Endothelial cell of umbilical vein (primary cell): Measurements from ENCODE around the gene SLC9A9. TPM values are rescaled to one million over a fixed set of nuclear protein-coding genes. Genes with fewer than 3 reads are reported as not detected.

Experiments
- BruUV-seq: library from RNA; stranded (reverse); fragments of 400-500 nt; replicated peaks from 2 replicates; lab custom pipeline; 2021; lab: Mats Ljungman, UMichigan
- CTCF ChIA-PET: fragments of 300-600, 350-600 bp; sonication (Branson Sonifier 250); formaldehyde crosslinking; loops from one replicate; lab custom pipeline; 2021; ENCODE audit warnings: antibody characterized with exemption, inconsistent platforms; lab: Charles Lee
- POLR2A ChIA-PET: fragments of 300-600, 350-600 bp; sonication (Branson Sonifier 250); formaldehyde crosslinking; loops from one replicate; lab custom pipeline; 2021; ENCODE audit warnings: antibody characterized with exemption, inconsistent platforms; lab: Charles Lee
- DNase-seq: peaks from one replicate; pipeline ENCODE4 v3.0.0-alpha.2; 2011; ENCODE audit warnings: low read depth, low spot score
- FAIRE-seq: peaks from 2 replicates; lab custom pipeline; 2011; peaks lifted over from hg19 to GRCh38; lab: Jason Lieb, UNC
- H2AFZ ChIP-seq: 2 replicates; pipeline ENCODE4 v1.6.0; 2012; ENCODE audit warnings: low read depth, low read length, control low read depth, inconsistent platforms
- H3K27ac ChIP-seq: 2 replicates; pipeline ENCODE4 v1.5.1; 2011; ENCODE audit warnings: low read depth, mild to moderate bottlenecking, control low read depth, low read length, moderate library complexity; ENCODE audit not compliant: insufficient read depth
- H3K27me3 ChIP-seq, 2 experiments: 2 replicates each; pipeline versions ENCODE4 v1.6.0 to v1.6.1; 2011; ENCODE audit warnings: low read length in 2 of 2, mixed read lengths in 1 of 2; ENCODE audit not compliant: control insufficient read depth in 2 of 2, insufficient read depth in 2 of 2
- H3K36me3 ChIP-seq, 2 experiments: 2 replicates in 1 of 2; 3 replicates in 1 of 2; pipeline ENCODE4 v1.5.1; 2011; ENCODE audit warnings: low read length in 2 of 2, mild to moderate bottlenecking in 1 of 2, moderate library complexity in 1 of 2; ENCODE audit not compliant: control insufficient read depth in 2 of 2, insufficient read depth in 2 of 2; ENCODE audit errors: extremely low read depth in 1 of 2
- H3K4me1 ChIP-seq: 3 replicates; pipeline ENCODE4 v1.5.1; 2011; ENCODE audit warnings: mild to moderate bottlenecking, low read length; ENCODE audit not compliant: control insufficient read depth, insufficient read depth; ENCODE audit errors: extremely low read depth
- H3K4me2 ChIP-seq: 2 replicates; pipeline ENCODE4 v1.6.1; 2011; ENCODE audit warnings: low read length, control low read depth, mixed read lengths; ENCODE audit not compliant: insufficient read depth
- H3K4me3 ChIP-seq, 3 experiments: fragments of 200-600 bp in 1 of 3; sonication (generic), shearing (Covaris generic) in 1 of 3; replicated peaks in 1 of 3; 2 replicates each; pipeline ENCODE4 v1.5.1; 2011 to 2016; ENCODE audit warnings: control low read depth in 3 of 3, low read length in 3 of 3, mild to moderate bottlenecking in 2 of 3, inconsistent platforms in 1 of 3, low read depth in 1 of 3, moderate library complexity in 1 of 3; ENCODE audit not compliant: insufficient read depth in 1 of 3
- H3K79me2 ChIP-seq: 2 replicates; pipeline ENCODE4 v1.6.0; 2012; ENCODE audit warnings: low read length, inconsistent platforms; ENCODE audit not compliant: control insufficient read depth, insufficient read depth
- H3K9ac ChIP-seq: replicated peaks from 2 replicates; pipeline ENCODE3; 2011; ENCODE audit warnings: low read length, control low read depth; ENCODE audit not compliant: insufficient read depth; ENCODE audit errors: extremely low read depth
- H3K9me1 ChIP-seq: replicated peaks from 3 replicates; pipeline ENCODE4 v1.6.0; 2011; ENCODE audit warnings: mild to moderate bottlenecking, low read length; ENCODE audit not compliant: control insufficient read depth, insufficient read depth; ENCODE audit errors: extremely low read depth
- H3K9me3 ChIP-seq: replicated peaks from 2 replicates; pipeline ENCODE4 v1.5.1; 2012; ENCODE audit warnings: low read length, inconsistent platforms; ENCODE audit not compliant: control insufficient read depth, insufficient read depth
- H4K20me1 ChIP-seq: replicated peaks from 2 replicates; pipeline ENCODE3; 2011; ENCODE audit warnings: mild to moderate bottlenecking, low read length; ENCODE audit not compliant: control insufficient read depth, insufficient read depth; ENCODE audit errors: extremely low read depth
- EZH2 ChIP-seq: IDR thresholded peaks from 2 replicates; pipeline ENCODE4 v1.6.1; 2012; ENCODE audit warnings: borderline replicate concordance, low read depth, mild to moderate bottlenecking, moderate library complexity, low read length, inconsistent platforms; ENCODE audit not compliant: severe bottlenecking
- FOS ChIP-seq: IDR thresholded peaks from 2 replicates; pipeline ENCODE4 v1.6.1; 2011; ENCODE audit warnings: mild to moderate bottlenecking, low read length, moderate library complexity, borderline replicate concordance; ENCODE audit not compliant: insufficient read depth
- GATA2 ChIP-seq: IDR thresholded peaks from 2 replicates; pipeline ENCODE4 v1.7.0; 2011; ENCODE audit warnings: low read depth, mild to moderate bottlenecking, moderate library complexity, mixed read lengths, low read length; ENCODE audit not compliant: insufficient read length, insufficient read depth
- JUN ChIP-seq: IDR thresholded peaks from 2 replicates; pipeline ENCODE4 v1.6.1; 2011; ENCODE audit warnings: borderline replicate concordance, low read depth; ENCODE audit not compliant: insufficient read length, insufficient read depth
- MYC ChIP-seq: IDR thresholded peaks from one replicate; pipeline ENCODE4 v1.6.1; 2011; ENCODE audit warnings: mild to moderate bottlenecking, low read depth, low read length
- POLR2A ChIP-seq: IDR thresholded peaks from 2 replicates; pipeline ENCODE4 v1.6.1; 2012; ENCODE audit warnings: low read depth, mild to moderate bottlenecking, control low read depth, low read length
- POLR2AphosphoS5 ChIP-seq: IDR thresholded peaks from 2 replicates; pipeline ENCODE4 v1.6.1; 2012; ENCODE audit warnings: low read depth, mild to moderate bottlenecking, control low read depth, low read length, moderate library complexity; ENCODE audit not compliant: insufficient read depth
- dilution Hi-C: fragments of 300-500 bp; cut with MboI; formaldehyde crosslinking; loops from one replicate; pipeline ENCODE4 v1.15.0; 2019; ENCODE audit warnings: low sequenced_read_pairs; ENCODE audit not compliant: extremely low pct_ligation_motif_present
- intact Hi-C: fragments of 100-400 bp; cut with micrococcal nuclease; formaldehyde crosslinking; loops from one replicate; pipeline ENCODE4 v1.10.0; 2022
- polyA plus RNA-seq, 4 experiments: library from polyadenylated mRNA; depleted of rRNA in 3 of 4; stranded (reverse) in 3 of 4; unstranded in 1 of 4; fragments of >200 nt; gene quantifications; 2 replicates each; pipeline versions ENCODE4 v1.2.1 to v1.2.3, GENCODE V29; 2011 to 2012; ENCODE audit warnings: missing spikeins in 1 of 4
- total RNA-seq: library from RNA; stranded (reverse); gene quantifications from 2 replicates; pipeline ENCODE4 v1.2.3, GENCODE V29; 2021
- TF ChIP-seq, protein P1 (sequence below): IDR thresholded peaks from 2 replicates; pipeline ENCODE4 v1.6.1; 2011; ENCODE audit not compliant: insufficient read depth, insufficient read length
- TF ChIP-seq, protein P2 (sequence below), 2 donors: IDR thresholded peaks; 1 replicate in 1 of 2; 2 replicates in 1 of 2; pipeline ENCODE4 v1.5.1; 2011; ENCODE audit warnings: low read length in 2 of 2, mild to moderate bottlenecking in 2 of 2, moderate library complexity in 2 of 2, control low read depth in 1 of 2, inconsistent platforms in 1 of 2, low read depth in 1 of 2; ENCODE audit not compliant: insufficient read depth in 1 of 2; ENCODE audit errors: extremely low read depth in 1 of 2

Gene SLC9A9
- total and polyA plus RNA-seq, 2 donors (not counting 3 experiments of a cell fraction or from before 2014, with no cell fraction given) = 1.5 to 1.8 TPM

DNA sequence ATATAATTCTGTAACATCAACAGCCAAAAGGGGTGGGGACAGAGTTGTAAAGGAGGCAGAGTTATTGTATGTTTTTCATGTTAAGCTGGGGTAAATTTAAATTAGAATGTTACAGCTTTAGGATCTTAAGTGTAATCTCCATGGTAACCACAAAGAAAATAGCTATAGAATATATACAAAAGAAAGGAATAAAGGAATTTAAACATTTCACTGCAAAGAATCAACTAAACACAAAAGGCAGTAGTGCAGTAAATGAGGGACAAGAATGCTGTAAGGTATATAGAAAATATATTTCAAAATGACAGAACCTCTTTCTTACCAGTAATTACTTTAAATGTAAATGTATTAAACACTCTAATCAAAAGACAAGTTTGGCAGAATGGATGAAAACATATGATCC lies 361.7 kb downstream of the SLC9A9 start:
- Histone ChIP-seq H3K9ac (no peak overlapping the region), H3K27me3 (no peaks in the 10 kb centered on the region), H3K9me3 (no peaks in the 10 kb centered on the region), H3K36me3 (no peaks in the 10 kb centered on the region), H3K4me2 (no peak overlapping the region), H3K4me3 (no peak overlapping the region), H3K4me1 (no peaks in the 10 kb centered on the region), H3K27ac (no peak overlapping the region), H3K9me1 (no peaks in the 10 kb centered on the region), H4K20me1 (no peaks in the 10 kb centered on the region), H3K79me2 (no peaks in the 10 kb centered on the region), H2AFZ (no peak overlapping the region)
- ChIA-PET POLR2A (no interaction called here), CTCF (no interaction called here)
- FAIRE-seq = no peak
- no TSS peak for BruUV-seq
- no peak for DNase-seq
- intact Hi-C loops = no loop called here
- dilution Hi-C loops = no loop called here
- TF ChIP-seq POLR2A = no peak
- TF ChIP-seq EZH2 = no peak
- TF ChIP-seq GATA2 = no peak
- TF ChIP-seq, protein P1, sequence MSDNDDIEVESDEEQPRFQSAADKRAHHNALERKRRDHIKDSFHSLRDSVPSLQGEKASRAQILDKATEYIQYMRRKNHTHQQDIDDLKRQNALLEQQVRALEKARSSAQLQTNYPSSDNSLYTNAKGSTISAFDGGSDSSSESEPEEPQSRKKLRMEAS = no peak
- TF ChIP-seq FOS = no peak
- TF ChIP-seq POLR2AphosphoS5 = no peak
- TF ChIP-seq, protein P2, sequence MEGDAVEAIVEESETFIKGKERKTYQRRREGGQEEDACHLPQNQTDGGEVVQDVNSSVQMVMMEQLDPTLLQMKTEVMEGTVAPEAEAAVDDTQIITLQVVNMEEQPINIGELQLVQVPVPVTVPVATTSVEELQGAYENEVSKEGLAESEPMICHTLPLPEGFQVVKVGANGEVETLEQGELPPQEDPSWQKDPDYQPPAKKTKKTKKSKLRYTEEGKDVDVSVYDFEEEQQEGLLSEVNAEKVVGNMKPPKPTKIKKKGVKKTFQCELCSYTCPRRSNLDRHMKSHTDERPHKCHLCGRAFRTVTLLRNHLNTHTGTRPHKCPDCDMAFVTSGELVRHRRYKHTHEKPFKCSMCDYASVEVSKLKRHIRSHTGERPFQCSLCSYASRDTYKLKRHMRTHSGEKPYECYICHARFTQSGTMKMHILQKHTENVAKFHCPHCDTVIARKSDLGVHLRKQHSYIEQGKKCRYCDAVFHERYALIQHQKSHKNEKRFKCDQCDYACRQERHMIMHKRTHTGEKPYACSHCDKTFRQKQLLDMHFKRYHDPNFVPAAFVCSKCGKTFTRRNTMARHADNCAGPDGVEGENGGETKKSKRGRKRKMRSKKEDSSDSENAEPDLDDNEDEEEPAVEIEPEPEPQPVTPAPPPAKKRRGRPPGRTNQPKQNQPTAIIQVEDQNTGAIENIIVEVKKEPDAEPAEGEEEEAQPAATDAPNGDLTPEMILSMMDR (IDR thresholded peaks at IDR 0.05; ENCODE audit: extremely low read depth in 1 of 2, insufficient read depth in 1 of 2, low read depth in 1 of 2, low read length in 2 of 2) = no peak
- TF ChIP-seq JUN = no peak
- TF ChIP-seq MYC = no peak
